SU-DHL-6 (cell line): ENCODE results near the gene ABLIM1.

Experiments
- CTCF ChIP-seq: fragments of 200-600 bp; sonication (generic); IDR thresholded peaks from one replicate; pipeline ENCODE4 v1.5.1; 2017; ENCODE audit warnings: antibody characterized with exemption, mild to moderate bottlenecking, low read length, moderate library complexity; ENCODE audit not compliant: insufficient read depth, poor library complexity, severe bottlenecking
- EZH2phosphoT487 ChIP-seq: fragments of 200-600 bp; sonication (generic), shearing (Covaris generic); conservative IDR thresholded peaks from 2 replicates; pipeline ENCODE4 v1.6.1; 2018; ENCODE audit warnings: mild to moderate bottlenecking, antibody characterized with exemption, low read length, moderate library complexity, mixed read lengths

- no peak for TF ChIP-seq CTCF
- no peak for TF ChIP-seq EZH2phosphoT487
Observed at GRCh38 chr10:114537736-114538135, 120.3 kb downstream of the ABLIM1 start.
